PC-9 (cell line): ENCODE results near the gene PDE6D. TPM values are rescaled to one million over a fixed set of nuclear protein-coding genes. Genes with fewer than 3 reads are reported as not detected.

Source experiments
- BruUV-seq: library from RNA; stranded (reverse); fragments of 400-500 nt; replicated peaks from 2 replicates; lab custom pipeline; 2021; lab: Mats Ljungman, UMichigan
- CTCF ChIA-PET: fragments of 300-600 bp; sonication (Branson Sonifier 250); formaldehyde crosslinking; loops from one replicate; lab custom pipeline; 2022; ENCODE audit warnings: antibody characterized with exemption; lab: Charles Lee
- POLR2A ChIA-PET: fragments of 300-600 bp; sonication (Branson Sonifier 250); formaldehyde crosslinking; loops from one replicate; lab custom pipeline; 2022; ENCODE audit warnings: antibody characterized with exemption; ENCODE audit not compliant: unreplicated experiment; lab: Charles Lee
- DNase-seq, 2 experiments: peaks; one replicate each; pipeline versions ENCODE4 v3.0.0 to v3.0.0-alpha.2; 2015 to 2022; ENCODE audit warnings: mixed read lengths in 1 of 2
- H2AFZ ChIP-seq: fragments of 200-600 bp; sonication (generic); 2 replicates; pipeline ENCODE4 v1.8.1; 2017; ENCODE audit warnings: antibody characterized with exemption
- H3F3A ChIP-seq: fragments of 200-600 bp; sonication (generic); 2 replicates; pipeline ENCODE4 v1.8.1; 2017; ENCODE audit warnings: antibody characterized with exemption, mild to moderate bottlenecking, low read depth; ENCODE audit not compliant: insufficient read depth
- H3K27ac ChIP-seq: fragments of 200-600 bp; sonication (generic); 2 replicates; pipeline ENCODE4 v1.6.1; 2016; ENCODE audit warnings: mixed run types
- H3K27me3 ChIP-seq: fragments of 200-600 bp; sonication (generic); 2 replicates; pipeline ENCODE4 v1.6.1; 2016; ENCODE audit warnings: low read depth, mixed run types; ENCODE audit not compliant: insufficient read depth
- H3K36me3 ChIP-seq: fragments of 200-600 bp; sonication (generic); 2 replicates; pipeline ENCODE4 v1.6.1; 2016; ENCODE audit warnings: low read depth, mixed run types
- H3K4me1 ChIP-seq: fragments of 200-600 bp; sonication (generic); replicated peaks from 2 replicates; pipeline ENCODE4 v1.6.1; 2016; ENCODE audit warnings: mixed run types; ENCODE audit not compliant: insufficient read depth
- H3K4me2 ChIP-seq: fragments of 200-600 bp; sonication (generic); 2 replicates; pipeline ENCODE4 v1.6.1; 2017; ENCODE audit warnings: mixed run types
- H3K4me3 ChIP-seq: fragments of 200-600 bp; sonication (generic); 2 replicates; pipeline ENCODE4 v1.6.1; 2016; ENCODE audit warnings: mixed run types
- H3K79me2 ChIP-seq: fragments of 200-600 bp; sonication (generic); 2 replicates; pipeline ENCODE4 v1.6.1; 2017; ENCODE audit warnings: low read depth, mixed run types
- H3K9me2 ChIP-seq: fragments of 200-600 bp; sonication (generic); 2 replicates; pipeline ENCODE4 v1.8.1; 2017; ENCODE audit warnings: mild to moderate bottlenecking; ENCODE audit not compliant: insufficient read depth
- H3K9me3 ChIP-seq: fragments of 200-600 bp; sonication (generic); 2 replicates; pipeline ENCODE4 v1.8.1; 2016; ENCODE audit warnings: low read depth; ENCODE audit not compliant: insufficient read depth
- H4K20me1 ChIP-seq: fragments of 200-600 bp; sonication (generic); 2 replicates; pipeline ENCODE4 v1.8.1; 2017; ENCODE audit not compliant: insufficient read depth
- CTCF ChIP-seq: fragments of 200-600 bp; sonication (generic); conservative IDR thresholded peaks from 2 replicates; pipeline ENCODE4 v1.6.1; 2017; ENCODE audit warnings: mixed run types, antibody characterized with exemption, mild to moderate bottlenecking, moderate library complexity
- EZH2 ChIP-seq: fragments of 200-600 bp; sonication (generic); IDR thresholded peaks from 2 replicates; pipeline ENCODE4 v1.8.0; 2017; ENCODE audit warnings: antibody characterized with exemption, low read depth
- intact Hi-C: fragments of 100-400 bp; cut with micrococcal nuclease; formaldehyde crosslinking; loops from one replicate; pipeline ENCODE4 v1.10.0; 2022; ENCODE audit not compliant: unreplicated experiment
- total RNA-seq: library from RNA; stranded (reverse); gene quantifications from 2 replicates; pipeline ENCODE4 v1.2.3, GENCODE V29; 2021

The PDE6D gene
- total RNA-seq, 1 experiment from 2014 or later = 32.2 TPM

DNA sequence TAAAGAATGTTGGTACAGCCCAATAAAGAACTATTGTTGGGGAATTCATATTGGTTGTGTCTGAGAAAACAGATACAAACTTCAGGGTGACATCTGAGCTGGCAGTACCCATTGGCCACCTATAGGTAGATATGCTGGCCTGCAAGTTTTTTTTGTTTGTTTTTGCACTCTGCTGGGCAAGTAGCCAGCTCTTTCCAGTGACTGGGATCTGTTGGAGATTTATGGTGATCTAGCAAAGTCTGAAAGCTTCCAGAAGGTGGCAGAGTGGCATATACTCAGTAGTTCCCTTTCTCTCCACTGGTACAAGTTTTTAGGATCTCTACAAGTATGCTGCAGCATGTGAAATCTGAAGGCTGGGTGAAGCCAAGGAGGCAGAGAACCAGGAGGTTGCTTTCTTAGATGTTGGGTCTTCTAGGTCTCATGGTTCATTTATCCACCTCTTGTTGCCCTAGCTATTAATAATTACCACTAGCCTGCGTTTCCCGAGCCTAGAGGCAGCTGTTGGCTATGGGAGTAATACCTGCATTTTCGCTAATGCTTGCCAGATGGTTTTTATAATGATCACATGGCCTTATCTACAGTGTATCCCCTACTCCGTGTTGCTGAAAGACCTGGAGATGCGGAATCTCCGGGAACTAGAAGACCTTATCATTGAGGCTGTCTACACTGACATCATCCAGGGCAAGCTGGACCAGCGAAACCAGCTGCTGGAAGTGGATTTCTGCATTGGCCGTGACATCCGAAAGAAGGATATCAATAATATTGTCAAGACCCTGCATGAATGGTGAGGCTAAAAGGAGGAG, 14.6 kb upstream of the PDE6D start:
- POLR2A ChIA-PET = interaction anchor here (0.6 to 0.9 kb wide), 2 partner anchors 10 to 197 kb away, joined by 3 to 9 read pairs; no protein-coding TSS in a partner anchor
- no peak overlapping the region for H3K4me2 ChIP-seq

DNA sequence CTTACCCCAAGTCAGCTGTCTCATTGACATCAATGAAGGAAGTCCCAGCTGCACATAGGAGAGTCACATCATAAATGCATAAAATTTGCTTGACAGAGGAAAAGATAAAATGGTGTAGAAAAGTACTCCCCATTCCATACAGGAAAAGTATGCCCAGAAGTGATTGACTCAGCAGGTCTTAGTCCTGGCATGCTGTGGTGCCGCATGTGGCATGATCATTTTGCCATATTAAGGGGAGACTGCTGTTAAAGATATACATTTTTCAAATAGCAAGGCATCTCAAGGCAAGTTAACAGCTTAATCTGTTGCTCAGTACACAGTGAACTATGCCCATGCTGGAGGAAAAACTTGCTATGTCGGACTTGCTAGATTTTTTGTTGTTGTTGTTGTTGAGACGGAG, 13.3 kb upstream of the PDE6D start:
- H4K20me1 ChIP-seq = peaks cover 15% of the 10 kb centered on the region
- no peaks in the 10 kb centered on the region for H3K9me2 ChIP-seq
- no TSS peak for BruUV-seq
- H2AFZ ChIP-seq = no peak overlapping the region
- H3K79me2 ChIP-seq = peaks cover 28% of the 10 kb centered on the region
- no peak overlapping the region for H3K4me3 ChIP-seq
- intact Hi-C loops = no loop called here
- ChIA-PET POLR2A (no interaction called here), CTCF (interaction anchor here (0.7 kb wide), 1 partner anchor 236 kb away, joined by 4 read pairs; no protein-coding TSS in a partner anchor)
- no peaks in the 10 kb centered on the region for H3K9me3 ChIP-seq
- no peak for DNase-seq
- TF ChIP-seq EZH2 = no peak
- TF ChIP-seq CTCF = no peak
- H3K27ac ChIP-seq = no peak overlapping the region
- peaks cover 34% of the 10 kb centered on the region for H3K36me3 ChIP-seq
- H3F3A ChIP-seq = peaks cover 10% of the 10 kb centered on the region; the same call in 1 of the 2 replicates
- H3K27me3 ChIP-seq = no peaks in the 10 kb centered on the region
- no peak overlapping the region for H3K4me2 ChIP-seq
- peaks cover 4% of the 10 kb centered on the region for H3K4me1 ChIP-seq

More for the DNA sequence above, 14.6 kb upstream of the PDE6D start:
- no TSS peak for BruUV-seq
- Histone ChIP-seq H3K79me2 (peaks cover 16% of the 10 kb centered on the region; the same call in 1 of the 2 replicates), H3K4me1 (peaks cover 4% of the 10 kb centered on the region), H3K27me3 (no peaks in the 10 kb centered on the region), H2AFZ (no peak overlapping the region), H3K36me3 (peaks cover 37% of the 10 kb centered on the region), H3K27ac (0 out of 2 replicates have a peak overlapping the region, but pooled peaks have one; percentile 7), H3K9me2 (no peaks in the 10 kb centered on the region), H4K20me1 (peaks cover 19% of the 10 kb centered on the region), H3K9me3 (no peaks in the 10 kb centered on the region), H3F3A (peaks cover 10% of the 10 kb centered on the region), H3K4me3 (no peak overlapping the region)
- peak; percentile 74 to 88 for DNase-seq
- CTCF ChIA-PET = interaction anchor here (0.6 to 1.0 kb wide), 8 partner anchors 9 to 534 kb away, joined by 3 to 11 read pairs (median 4); partner anchors contain the start of gene COPS7B
- intact Hi-C loops = no loop called here
- TF ChIP-seq CTCF = peak; percentile 78; the same call in 1 of the 2 replicates
- TF ChIP-seq EZH2 = no peak

GRCh38 chr2:231791107-231791506, 10.0 kb upstream of the PDE6D start:
- TF ChIP-seq CTCF (no peak), EZH2 (no peak)
- peaks cover 21% of the 10 kb centered on the region for H4K20me1 ChIP-seq
- H3K9me3 ChIP-seq = no peaks in the 10 kb centered on the region
- CTCF ChIA-PET = no interaction called here
- peaks cover 14% of the 10 kb centered on the region for H3K36me3 ChIP-seq
- POLR2A ChIA-PET = no interaction called here
- peaks cover 13% of the 10 kb centered on the region for H3K4me1 ChIP-seq
- H3K79me2 ChIP-seq = peaks cover 50% of the 10 kb centered on the region
- no peak for DNase-seq
- peaks cover 10% of the 10 kb centered on the region; the same call in 1 of the 2 replicates for H3F3A ChIP-seq
- no peak overlapping the region for H3K4me3 ChIP-seq
- no peak overlapping the region for H2AFZ ChIP-seq
- BruUV-seq = no TSS peak
- H3K9me2 ChIP-seq = no peaks in the 10 kb centered on the region
- H3K27ac ChIP-seq = no peak overlapping the region
- intact Hi-C loops = no loop called here
- H3K4me2 ChIP-seq = no peak overlapping the region
- H3K27me3 ChIP-seq = no peaks in the 10 kb centered on the region
